Ovary (tissue), 3 donors: ENCODE results near the gene OXGR1.

Experiments used
- CTCF ChIP-seq, 3 donors: fragments of 450-650 bp in 2 of 3; fragments of 200-600 bp in 1 of 3; IDR thresholded peaks; one replicate each; pipeline versions ENCODE4 v1.5.1 to v1.8.0; 2016 to 2022; ENCODE audit warnings: antibody characterized with exemption in 3 of 3, mild to moderate bottlenecking in 1 of 3
- EP300 ChIP-seq: sonication (generic); formaldehyde crosslinking; IDR thresholded peaks from one replicate; pipeline ENCODE4 v1.6.1; 2017; ENCODE audit warnings: antibody characterized with exemption
- POLR2A ChIP-seq: fragments of 450-650 bp; IDR thresholded peaks from one replicate; pipeline ENCODE4 v1.6.1; 2017; ENCODE audit warnings: antibody characterized with exemption, mild to moderate bottlenecking, moderate library complexity
- donor health status: DM: no; HTN: no; CAD: no.

- TF ChIP-seq CTCF (IDR thresholded peaks at IDR 0.05) (no peak), POLR2A (no peak), EP300 (no peak)
These were observed 28.8 kb upstream of the OXGR1 start for GRCh38 chr13:97023117-97023516.
